ENCODE results near the gene F8A3. TPM values are rescaled to one million over a fixed set of nuclear protein-coding genes. Genes with fewer than 3 reads are reported as not detected.
"Not testable (repeated sequence)": the region's sequence is repeated elsewhere in the genome, so short reads cannot be mapped to it uniquely, and the experiment has no call there.

Gene F8A3
- 0.05 TPM in 1 of 2 replicates, not detected in the other for polyA plus RNA-seq (2011; rRNA removed)
- not detected in 2 replicates for polyA minus RNA-seq (2011; rRNA and poly(A)+ RNA removed)

DNA sequence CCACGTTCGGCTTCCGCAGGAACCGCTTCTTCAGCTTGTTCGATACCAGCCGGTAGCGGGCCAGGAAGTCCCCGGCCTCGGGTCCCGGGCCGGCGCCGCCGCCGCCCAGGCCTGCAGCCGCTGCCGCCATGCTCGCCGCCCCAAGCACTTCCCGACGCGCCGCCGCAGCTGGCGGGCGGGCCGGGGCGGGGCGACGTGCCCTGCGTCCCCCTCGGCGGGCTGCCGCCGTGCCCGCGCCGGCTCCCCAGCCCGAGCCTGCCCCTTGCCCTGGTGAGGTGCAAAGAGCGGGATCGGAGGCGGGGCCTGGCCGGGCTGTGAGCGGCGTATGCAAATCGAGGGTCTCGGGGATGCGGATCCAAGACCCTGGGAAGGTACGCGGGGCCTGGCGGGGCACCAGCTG, at the start of gene F8A3:
Gene F8A3 (minus strand): TSS at position 150 of the 400 bp plus-strand sequence. CDS start 20 bp downstream, at position 130.
- CTCF ChIA-PET; H3K27me3 ChIP-seq (ENCODE audit: control insufficient read depth, insufficient read depth, low read length): not testable (repeated sequence)

DNA sequence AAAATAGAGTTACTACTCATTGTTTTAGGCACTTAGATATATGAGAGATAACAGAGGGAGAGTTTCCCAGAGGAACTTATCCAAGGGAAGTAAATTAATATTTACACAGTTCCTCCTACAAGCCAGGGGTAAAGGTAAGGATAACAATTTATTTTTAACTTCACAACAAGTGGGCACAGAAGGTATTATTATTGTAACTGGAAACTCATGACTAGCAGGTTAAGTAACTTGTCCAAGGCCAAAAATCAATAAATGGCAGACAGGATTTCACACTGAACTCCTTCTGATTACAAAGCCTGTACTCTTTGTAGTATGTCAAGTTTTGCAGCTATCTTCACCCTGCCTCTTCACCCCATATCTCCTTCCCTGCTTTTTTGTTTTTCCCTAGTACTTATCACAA, 46.9 kb upstream of the F8A3 start:
- CTCF ChIA-PET, result no interaction called here

More for the DNA sequence above, at the start of gene F8A3:
- H3K36me3 ChIP-seq (ENCODE audit: control insufficient read depth, insufficient read depth, low read length); DNase-seq (ENCODE audit: low read depth); H3K4me3 ChIP-seq (ENCODE audit: low read depth, low read length); POLR2A ChIA-PET: not testable (repeated sequence)

DNA sequence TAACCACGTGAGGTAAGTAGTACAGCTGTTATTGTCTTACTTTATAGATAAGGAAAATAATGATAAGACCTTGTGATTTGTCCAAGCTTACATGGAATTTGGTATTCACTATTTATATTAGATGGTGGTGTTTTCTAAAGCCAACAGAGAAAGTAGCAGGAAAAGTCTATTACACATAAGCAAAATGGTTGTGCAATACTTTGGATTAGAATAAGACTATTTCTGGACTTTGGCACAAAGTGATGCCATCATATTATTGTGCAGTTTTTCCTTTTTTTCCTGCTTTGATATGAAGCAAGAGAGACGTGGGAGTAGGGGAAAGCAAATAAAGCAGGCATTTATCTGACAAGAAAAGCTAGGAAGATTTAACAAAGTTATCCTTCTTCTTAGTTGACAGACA, 36.7 kb upstream of the F8A3 start:
- H3K4me3 ChIP-seq (ENCODE audit: low read depth, low read length); H3K27me3 ChIP-seq (ENCODE audit: control insufficient read depth, insufficient read depth, low read length); POLR2A ChIA-PET; DNase-seq (ENCODE audit: low read depth); CTCF ChIA-PET; H3K36me3 ChIP-seq (ENCODE audit: control insufficient read depth, insufficient read depth, low read length): not testable (repeated sequence)

More for the DNA sequence above, 46.9 kb upstream of the F8A3 start:
- H3K4me3 ChIP-seq (ENCODE audit: low read depth, low read length), result no peak overlapping the region
- H3K36me3 ChIP-seq (ENCODE audit: control insufficient read depth, insufficient read depth, low read length), result no peaks in the 10 kb centered on the region
- POLR2A ChIA-PET, result no interaction called here
- DNase-seq (ENCODE audit: low read depth), result no peak
- TF ChIP-seq, protein P1, sequence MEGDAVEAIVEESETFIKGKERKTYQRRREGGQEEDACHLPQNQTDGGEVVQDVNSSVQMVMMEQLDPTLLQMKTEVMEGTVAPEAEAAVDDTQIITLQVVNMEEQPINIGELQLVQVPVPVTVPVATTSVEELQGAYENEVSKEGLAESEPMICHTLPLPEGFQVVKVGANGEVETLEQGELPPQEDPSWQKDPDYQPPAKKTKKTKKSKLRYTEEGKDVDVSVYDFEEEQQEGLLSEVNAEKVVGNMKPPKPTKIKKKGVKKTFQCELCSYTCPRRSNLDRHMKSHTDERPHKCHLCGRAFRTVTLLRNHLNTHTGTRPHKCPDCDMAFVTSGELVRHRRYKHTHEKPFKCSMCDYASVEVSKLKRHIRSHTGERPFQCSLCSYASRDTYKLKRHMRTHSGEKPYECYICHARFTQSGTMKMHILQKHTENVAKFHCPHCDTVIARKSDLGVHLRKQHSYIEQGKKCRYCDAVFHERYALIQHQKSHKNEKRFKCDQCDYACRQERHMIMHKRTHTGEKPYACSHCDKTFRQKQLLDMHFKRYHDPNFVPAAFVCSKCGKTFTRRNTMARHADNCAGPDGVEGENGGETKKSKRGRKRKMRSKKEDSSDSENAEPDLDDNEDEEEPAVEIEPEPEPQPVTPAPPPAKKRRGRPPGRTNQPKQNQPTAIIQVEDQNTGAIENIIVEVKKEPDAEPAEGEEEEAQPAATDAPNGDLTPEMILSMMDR (IDR thresholded peaks at IDR 0.05; ENCODE audit: insufficient read depth, low read depth, low read length), result no peak
- no peaks in the 10 kb centered on the region for H3K27me3 ChIP-seq (ENCODE audit: control insufficient read depth, insufficient read depth, low read length)

DNA sequence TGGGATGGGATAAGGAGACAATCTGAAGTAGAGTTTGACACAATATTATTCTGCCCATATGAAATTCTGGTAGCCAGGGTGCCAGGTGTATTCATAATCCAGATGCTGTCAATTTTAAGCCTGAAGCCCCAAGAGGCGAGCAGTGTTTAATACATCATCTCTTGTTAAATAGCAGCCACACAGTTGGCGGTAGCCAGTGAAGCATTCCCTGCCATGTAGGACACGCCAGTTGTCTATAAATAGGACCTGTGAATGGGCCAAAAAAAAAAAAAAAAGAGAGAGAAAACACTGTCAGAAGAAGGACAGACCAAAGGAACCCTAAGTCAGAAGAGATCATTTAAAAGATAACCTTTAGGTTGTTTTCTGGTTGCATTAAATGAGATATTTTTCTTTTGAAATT, 33.0 kb upstream of the F8A3 start:
- H3K36me3 ChIP-seq (ENCODE audit: control insufficient read depth, insufficient read depth, low read length); H3K27me3 ChIP-seq (ENCODE audit: control insufficient read depth, insufficient read depth, low read length); DNase-seq (ENCODE audit: low read depth); POLR2A ChIA-PET; CTCF ChIA-PET; H3K4me3 ChIP-seq (ENCODE audit: low read depth, low read length): not testable (repeated sequence)

DNA sequence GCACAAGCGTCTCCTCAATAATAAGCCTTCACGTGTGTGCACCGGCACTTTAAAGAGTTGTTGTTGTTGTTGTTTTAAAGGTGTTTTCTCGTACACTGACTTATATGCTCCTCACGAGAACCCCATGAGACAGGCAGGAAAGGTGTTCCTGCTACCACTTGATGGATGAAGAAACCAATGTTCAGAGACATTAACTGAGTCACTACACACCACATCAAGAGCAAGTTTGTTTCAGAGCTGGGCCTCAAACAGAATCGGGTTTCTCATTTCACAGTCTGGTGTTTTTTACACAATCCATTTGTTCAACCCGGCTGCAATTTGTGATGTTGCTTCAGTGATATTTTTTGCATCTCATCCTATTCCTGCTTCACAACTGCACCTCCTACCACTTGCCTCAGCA, 18.7 kb upstream of the F8A3 start:
- H3K36me3 ChIP-seq (ENCODE audit: control insufficient read depth, insufficient read depth, low read length); H3K4me3 ChIP-seq (ENCODE audit: low read depth, low read length); POLR2A ChIA-PET; H3K27me3 ChIP-seq (ENCODE audit: control insufficient read depth, insufficient read depth, low read length); DNase-seq (ENCODE audit: low read depth); CTCF ChIA-PET: not testable (repeated sequence)

DNA sequence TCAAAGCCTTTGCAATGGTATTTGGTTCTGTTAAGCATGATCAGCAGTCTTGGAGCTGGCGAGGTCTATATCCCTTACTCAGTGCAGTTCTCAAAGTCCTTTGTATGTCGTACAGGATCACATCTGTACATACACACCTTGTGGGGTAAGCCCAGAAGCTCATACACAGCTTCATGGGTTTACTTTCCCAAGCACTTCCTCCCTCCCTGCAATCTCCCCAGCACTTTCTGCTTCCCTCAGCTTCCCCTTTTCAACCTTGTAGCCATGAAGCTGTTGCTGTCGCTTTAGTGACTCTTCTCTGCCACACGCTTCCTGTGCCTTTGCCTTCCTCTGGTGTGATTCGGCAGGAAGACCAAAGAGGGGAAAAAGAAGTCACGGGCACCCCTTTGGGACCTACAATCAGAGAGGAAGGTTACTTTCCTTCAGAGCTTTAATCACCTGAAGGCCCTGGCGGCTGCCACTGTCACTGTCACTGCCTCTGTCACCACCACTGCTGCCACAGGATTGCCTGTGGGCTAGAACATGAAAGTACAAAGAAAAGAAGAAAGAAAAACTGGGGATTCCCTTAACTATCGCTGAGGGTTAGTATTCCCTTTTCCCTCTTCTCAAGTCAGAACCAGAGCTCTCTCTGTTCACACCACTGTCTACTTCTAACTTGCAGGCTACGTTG, 8.0 kb upstream of the F8A3 start:
- H3K27me3 ChIP-seq (ENCODE audit: control insufficient read depth, insufficient read depth, low read length); CTCF ChIA-PET; POLR2A ChIA-PET; H3K36me3 ChIP-seq (ENCODE audit: control insufficient read depth, insufficient read depth, low read length); H3K4me3 ChIP-seq (ENCODE audit: low read depth, low read length); DNase-seq (ENCODE audit: low read depth): not testable (repeated sequence)

DNA sequence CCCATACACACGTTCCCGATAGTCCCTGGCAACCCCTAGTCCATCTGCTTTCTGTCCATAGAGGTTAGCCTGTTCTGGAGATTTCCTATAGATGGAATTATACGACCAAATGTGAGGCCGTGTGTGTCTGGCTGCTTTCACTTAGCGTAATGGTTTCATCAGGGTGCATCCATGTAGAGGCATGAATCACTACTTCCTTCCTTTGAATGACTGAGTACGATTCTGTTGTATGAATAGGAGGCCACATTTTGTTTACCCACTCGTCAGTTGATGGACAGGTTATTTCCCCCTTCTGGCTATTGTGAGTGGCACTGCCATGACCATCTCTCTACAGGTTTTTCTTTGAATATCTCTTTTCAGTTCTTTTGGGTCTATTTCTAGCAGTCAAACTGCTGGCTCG, 2.1 kb upstream of the F8A3 start:
- DNase-seq (ENCODE audit: low read depth); H3K4me3 ChIP-seq (ENCODE audit: low read depth, low read length); CTCF ChIA-PET: not testable (repeated sequence)

DNA sequence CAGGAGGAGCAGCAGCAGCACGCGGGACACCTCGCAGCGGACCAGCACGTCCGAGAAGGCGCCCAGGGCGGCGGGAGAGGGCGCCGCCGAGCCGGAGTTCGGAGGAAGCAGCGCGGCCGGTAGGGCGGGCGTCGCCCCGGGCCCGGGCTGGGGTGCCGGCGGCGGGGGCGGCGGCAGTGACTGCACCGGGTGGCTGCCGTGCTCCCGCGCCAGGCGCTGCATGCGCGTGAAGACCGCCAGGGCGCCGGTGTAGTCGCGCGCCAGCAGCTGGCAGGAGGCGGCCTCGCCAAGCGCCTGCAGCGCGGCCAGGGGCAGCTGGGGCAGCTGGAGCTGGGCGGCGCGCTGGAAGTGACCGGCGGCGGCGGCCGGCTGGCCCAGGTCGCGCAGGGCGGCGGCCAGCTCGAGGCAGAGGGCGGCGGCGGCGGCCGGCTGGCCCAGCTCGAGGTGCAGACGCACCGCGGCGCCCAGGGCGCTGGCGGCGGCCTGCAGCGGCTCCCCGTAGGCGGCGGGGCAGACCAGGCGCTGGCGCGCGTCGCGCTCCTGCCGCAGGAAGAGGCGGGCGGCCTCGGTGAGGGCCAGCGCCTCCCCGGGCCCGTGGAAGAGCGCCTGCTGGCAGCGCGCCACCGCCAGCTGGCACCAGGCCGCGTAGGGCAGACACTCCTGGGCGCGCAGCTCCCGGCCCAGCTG, 516 bp downstream of the F8A3 start:
- H3K27me3 ChIP-seq (ENCODE audit: control insufficient read depth, insufficient read depth, low read length); POLR2A ChIA-PET; DNase-seq (ENCODE audit: low read depth); H3K4me3 ChIP-seq (ENCODE audit: low read depth, low read length); H3K36me3 ChIP-seq (ENCODE audit: control insufficient read depth, insufficient read depth, low read length); CTCF ChIA-PET: not testable (repeated sequence)

More for the DNA sequence above, 2.1 kb upstream of the F8A3 start:
- H3K36me3 ChIP-seq (ENCODE audit: control insufficient read depth, insufficient read depth, low read length); POLR2A ChIA-PET; H3K27me3 ChIP-seq (ENCODE audit: control insufficient read depth, insufficient read depth, low read length): not testable (repeated sequence)

DNA sequence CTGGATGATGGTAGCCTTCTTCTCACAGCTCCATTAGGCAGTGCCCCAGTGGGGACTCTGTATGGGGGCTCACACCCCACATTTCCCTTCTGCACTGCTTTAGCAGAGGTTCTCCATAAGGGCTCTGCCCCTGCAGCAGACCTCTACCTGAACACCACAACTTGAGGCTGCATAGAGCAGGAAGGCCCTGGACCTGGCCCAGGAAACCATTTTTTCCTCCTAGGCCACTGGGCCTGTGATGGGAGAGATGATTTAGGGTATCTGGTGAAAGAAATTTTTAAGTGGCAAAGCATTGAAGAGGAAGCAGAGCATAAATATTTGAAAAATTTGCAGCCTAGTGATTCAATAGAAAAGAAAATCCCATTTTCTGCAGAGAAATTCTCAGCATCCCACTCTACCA, 17.3 kb downstream of the F8A3 start:
- ChIA-PET CTCF (no interaction called here), POLR2A (no interaction called here)
- Histone ChIP-seq H3K36me3 (ENCODE audit: control insufficient read depth, insufficient read depth, low read length) (no peaks in the 10 kb centered on the region), H3K27me3 (ENCODE audit: control insufficient read depth, insufficient read depth, low read length) (no peaks in the 10 kb centered on the region), H3K4me3 (ENCODE audit: low read depth, low read length) (no peak overlapping the region)
- no peak for DNase-seq (ENCODE audit: low read depth)
- TF ChIP-seq, protein P1 (IDR thresholded peaks at IDR 0.05; ENCODE audit: insufficient read depth, low read depth, low read length), result no peak
